SK-N-MC (cell line): ENCODE measurements around the gene PEX11B.

ENCODE experiments used
- EZH2 ChIP-seq: fragments of 200-600 bp; sonication (generic); IDR thresholded peaks from one replicate; pipeline ENCODE4 v1.6.1; 2017; ENCODE audit warnings: antibody characterized with exemption
- FOXP2 ChIP-seq: optimal IDR thresholded peaks from 2 replicates; pipeline ENCODE3; 2011; ENCODE audit warnings: mild to moderate bottlenecking, moderate library complexity; ENCODE audit not compliant: insufficient read depth; ENCODE audit errors: extremely low read length, control extremely low read depth
- POLR2AphosphoS5 ChIP-seq: IDR thresholded peaks from 2 replicates; pipeline ENCODE4 v1.6.1; 2012; ENCODE audit warnings: mild to moderate bottlenecking, low read depth, low read length, borderline replicate concordance

DNA sequence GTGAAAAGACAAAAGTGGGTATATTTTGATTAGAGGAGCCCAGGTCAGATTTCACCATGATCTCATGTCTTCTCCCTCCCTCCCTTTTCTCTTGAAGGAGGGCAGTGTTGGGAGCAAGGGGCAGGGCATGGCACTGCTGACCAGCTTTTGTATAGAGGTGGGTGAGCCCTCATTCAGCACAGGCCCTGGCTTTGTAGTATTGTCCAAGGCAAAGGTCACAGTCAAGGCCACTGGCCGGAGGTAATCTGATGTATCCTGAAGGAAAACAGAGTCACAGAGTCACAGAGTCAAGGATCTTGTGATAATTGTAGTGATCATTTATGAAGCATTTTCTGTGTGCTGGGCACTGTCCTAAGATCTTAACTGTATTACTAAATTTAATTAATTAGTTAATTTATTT is 20.5 kb downstream of the PEX11B start:
- TF ChIP-seq EZH2 (no peak), POLR2AphosphoS5 (no peak), FOXP2 (no peak)
